ENCODE measurements around the gene TEX55. TPM values are rescaled to one million over a fixed set of nuclear protein-coding genes. Genes with fewer than 3 reads are reported as not detected.

Gene TEX55
- total RNA-seq, 2 donors from 2014 or later = not detected

DNA sequence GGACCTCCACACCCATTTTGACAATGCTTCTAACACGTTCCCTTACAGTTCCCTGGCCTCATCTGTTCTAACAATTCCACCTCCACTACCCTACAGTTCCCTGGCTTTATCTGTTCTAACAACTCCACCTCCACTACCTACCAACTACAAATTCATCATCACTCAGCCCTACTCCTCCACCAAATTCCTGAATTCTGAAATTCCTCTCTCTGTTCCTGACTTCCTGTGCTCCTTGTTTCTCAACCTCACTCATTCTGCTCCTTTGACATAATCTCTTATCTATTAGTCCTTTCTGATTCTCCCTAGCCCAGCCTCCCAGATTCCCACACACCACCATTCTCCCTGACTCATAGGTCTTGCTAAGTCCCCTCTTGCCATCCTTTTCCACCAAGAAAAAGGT lies 49.9 kb downstream of the TEX55 start:
- ATAC-seq (no peak), DNase-seq (no peak)
- intact Hi-C loops (cut with DNase I, micrococcal nuclease) = no loop called here

Other genes with a start within 250 kb of the TEX55 start
- gene IGSF11, start 111.3 kb upstream of the TEX55 start, total RNA-seq = under 1 TPM; 0.27 to 0.50 TPM
- not detected for gene UPK1B, start 27.4 kb downstream of the TEX55 start, total RNA-seq
- 10 to 100 TPM; 58.1 to 60.4 TPM for gene B4GALT4, start 94.7 kb downstream of the TEX55 start, total RNA-seq
- gene ARHGAP31, start 148.2 kb downstream of the TEX55 start, total RNA-seq = 10 to 100 TPM; 10.7 to 12.1 TPM